Stimulated activated CD4-positive, alpha-beta T cell treated with anti-CD3 and anti-CD28 coated beads, Interleukin-2, amount 100 ng/mL, for 24 hours (primary cell): Measurements from ENCODE around the gene MYOD1.

Source experiments
- DNase-seq, 2 donors: peaks; one replicate each; pipeline ENCODE4 v3.0.0-alpha.2; 2020

The MYOD1 gene

GRCh38 chr11:17719028-17719937 lies at the start of gene MYOD1:
TSS of gene MYOD1 (plus strand) at chr11:17719571. CDS start at chr11:17719783, 212 bp downstream.
- DNase-seq, result no peak

DNA sequence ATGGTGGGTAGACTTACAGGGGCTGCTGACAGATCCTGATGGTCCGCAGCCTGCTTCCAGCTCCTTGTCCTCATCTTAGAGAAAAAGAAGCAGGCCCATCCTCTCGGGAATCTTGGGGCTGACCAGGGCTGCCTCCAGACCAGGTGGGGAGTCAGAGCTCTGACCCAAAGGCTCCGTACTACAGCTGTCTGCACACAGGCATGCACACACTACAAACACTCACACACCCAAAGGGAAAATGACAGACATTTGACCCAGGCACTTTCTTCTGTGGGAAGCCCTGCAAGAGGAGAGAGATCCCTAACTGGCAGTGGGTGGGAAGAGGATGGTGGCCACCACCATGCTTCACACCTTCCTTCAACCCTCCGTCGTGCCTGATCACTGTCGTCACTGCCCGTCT lies 46.9 kb upstream of the MYOD1 start:
- DNase-seq, result no peak

- DNase-seq, result no peak
Observed at GRCh38 chr11:17673951-17674350, 45.4 kb upstream of the MYOD1 start.

DNA sequence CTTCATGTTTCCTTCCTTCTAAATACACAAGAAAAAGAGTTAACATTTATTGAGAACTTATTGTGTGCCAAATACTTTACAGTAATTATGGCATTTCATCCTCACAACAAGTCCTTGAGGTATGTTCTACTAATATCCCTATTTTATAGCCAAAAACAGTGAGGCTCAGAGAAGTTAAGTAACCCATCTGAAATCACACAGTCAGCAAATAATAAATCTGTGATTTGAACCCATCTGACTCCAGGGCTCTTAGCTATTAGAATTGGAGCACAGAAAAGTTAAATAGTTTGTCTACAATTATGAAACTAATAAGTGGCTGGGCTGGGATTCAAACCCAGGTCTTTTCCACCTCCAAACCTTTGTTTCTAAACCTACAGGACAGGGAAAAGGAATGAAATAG lies 36.5 kb upstream of the MYOD1 start:
- DNase-seq, result no peak

- no peak for DNase-seq
Observed at GRCh38 chr11:17683377-17684161, 35.8 kb upstream of the MYOD1 start.

GRCh38 chr11:17684550-17684949 lies 34.8 kb upstream of the MYOD1 start:
- DNase-seq, result no peak

DNA sequence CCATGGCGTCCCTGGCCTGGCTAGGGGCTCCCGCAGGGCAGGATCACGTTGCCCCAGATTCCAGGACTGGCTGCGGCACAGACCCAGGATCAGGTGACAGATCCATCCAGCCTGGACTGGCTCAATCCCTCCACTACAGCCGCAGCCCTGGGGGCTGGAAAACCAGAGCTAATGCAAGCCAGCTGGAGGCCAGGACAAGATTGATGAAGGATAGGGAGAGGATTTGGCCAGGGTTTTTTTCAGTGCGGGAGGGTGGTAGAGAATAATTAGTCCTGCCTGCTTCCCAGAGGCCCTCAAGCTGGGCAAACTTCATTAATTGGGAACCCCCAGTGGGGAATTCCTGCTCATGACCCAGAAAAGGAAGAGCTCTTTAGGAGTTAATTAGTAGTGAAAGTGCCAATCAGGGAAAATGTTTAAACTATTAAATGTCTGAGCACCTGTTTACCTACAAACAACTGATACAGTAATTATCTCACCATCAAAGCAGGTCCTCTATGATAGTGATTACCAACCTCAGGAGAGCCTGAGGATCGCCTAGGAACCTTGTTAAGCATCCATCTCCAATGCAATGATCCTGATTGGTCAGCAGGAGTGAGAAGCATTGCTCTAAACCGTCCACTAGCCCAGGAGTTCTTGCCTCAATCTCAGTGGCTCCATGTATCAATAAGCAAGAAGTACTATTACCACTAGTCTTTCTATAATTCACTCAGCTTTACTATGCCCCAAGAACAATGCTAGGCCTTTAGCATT lies 33.0 kb upstream of the MYOD1 start:
- no peak for DNase-seq

DNA sequence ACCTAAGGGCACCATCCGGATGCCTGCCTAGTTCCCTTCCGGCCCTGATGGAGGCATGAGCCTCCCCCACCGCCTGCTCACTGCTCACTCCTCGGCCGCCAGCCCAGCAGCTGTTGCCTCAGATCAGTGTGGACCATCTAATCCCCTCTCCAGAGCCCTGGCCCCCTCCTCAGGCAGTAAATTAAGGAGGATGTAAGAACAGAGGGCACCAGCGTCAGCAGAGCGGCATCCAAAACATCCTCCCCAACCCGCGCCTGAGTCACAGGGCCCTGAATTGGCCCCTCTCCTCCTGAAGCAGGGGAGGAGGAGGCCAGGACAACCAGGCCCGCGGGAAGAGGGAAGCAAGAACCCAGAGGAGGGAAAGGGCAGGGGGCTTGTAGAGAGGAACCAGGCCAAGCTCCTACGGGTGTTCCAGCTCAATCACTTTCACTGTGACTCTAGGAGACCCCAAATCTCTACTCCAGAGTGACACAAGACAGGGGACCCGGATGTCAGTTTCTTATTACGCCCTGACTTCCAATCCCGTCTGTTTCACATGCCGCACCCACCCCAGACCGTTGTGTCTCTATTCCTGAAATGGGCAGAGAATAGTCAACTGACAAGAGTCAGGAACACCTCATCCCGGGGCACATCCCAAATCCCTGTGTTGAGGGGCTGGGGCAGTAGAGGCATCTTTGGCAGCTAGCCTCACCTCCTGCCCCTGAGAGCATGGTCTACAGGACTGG lies 31.3 kb upstream of the MYOD1 start:
- DNase-seq, result no peak

DNA sequence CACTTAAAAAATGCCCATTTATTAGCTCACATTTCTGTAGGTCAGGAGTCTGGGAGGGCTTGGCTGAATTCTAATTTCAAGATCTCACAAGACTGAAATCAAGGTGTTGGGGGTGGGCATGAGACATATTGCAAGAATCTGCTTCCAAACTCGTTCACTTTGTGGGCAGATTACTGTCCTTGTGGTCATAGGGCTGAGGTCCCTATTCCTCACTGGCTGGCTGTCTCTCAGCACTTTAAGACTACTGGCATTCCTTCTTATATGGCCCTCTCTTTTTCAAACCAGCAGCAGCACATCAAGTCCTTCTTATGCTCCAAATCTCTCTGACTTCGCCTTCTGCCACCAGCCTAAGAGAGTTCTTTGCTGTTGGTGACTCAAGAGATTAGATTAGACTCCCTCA lies 27.8 kb upstream of the MYOD1 start:
- DNase-seq, result no peak

- DNase-seq, result no peak
Observed at GRCh38 chr11:17691976-17692375, 27.4 kb upstream of the MYOD1 start.

GRCh38 chr11:17692931-17693330 lies 26.4 kb upstream of the MYOD1 start:
- DNase-seq, result no peak

DNA sequence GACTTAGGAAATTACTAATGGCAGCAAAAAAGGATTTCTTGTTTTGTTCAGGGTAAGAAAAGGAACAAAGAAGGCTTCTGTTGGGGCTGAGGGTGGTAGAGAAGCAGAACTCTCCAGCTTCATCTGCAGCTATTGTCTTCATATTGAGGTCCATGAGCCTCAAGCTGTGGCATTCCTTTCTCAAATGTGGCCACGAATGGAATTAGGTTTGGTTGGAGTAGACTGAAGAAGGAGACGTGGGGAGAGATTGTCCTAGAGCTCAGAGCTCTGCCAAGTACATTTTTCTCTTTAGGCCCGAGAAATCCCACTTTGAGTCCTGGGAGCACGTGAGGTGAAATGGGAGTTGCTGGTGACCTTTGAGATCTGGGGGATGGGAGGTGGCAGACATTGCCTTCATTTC lies 25.8 kb upstream of the MYOD1 start:
- no peak for DNase-seq

- no peak for DNase-seq
Observed at GRCh38 chr11:17694494-17695110, 24.8 kb upstream of the MYOD1 start.

DNA sequence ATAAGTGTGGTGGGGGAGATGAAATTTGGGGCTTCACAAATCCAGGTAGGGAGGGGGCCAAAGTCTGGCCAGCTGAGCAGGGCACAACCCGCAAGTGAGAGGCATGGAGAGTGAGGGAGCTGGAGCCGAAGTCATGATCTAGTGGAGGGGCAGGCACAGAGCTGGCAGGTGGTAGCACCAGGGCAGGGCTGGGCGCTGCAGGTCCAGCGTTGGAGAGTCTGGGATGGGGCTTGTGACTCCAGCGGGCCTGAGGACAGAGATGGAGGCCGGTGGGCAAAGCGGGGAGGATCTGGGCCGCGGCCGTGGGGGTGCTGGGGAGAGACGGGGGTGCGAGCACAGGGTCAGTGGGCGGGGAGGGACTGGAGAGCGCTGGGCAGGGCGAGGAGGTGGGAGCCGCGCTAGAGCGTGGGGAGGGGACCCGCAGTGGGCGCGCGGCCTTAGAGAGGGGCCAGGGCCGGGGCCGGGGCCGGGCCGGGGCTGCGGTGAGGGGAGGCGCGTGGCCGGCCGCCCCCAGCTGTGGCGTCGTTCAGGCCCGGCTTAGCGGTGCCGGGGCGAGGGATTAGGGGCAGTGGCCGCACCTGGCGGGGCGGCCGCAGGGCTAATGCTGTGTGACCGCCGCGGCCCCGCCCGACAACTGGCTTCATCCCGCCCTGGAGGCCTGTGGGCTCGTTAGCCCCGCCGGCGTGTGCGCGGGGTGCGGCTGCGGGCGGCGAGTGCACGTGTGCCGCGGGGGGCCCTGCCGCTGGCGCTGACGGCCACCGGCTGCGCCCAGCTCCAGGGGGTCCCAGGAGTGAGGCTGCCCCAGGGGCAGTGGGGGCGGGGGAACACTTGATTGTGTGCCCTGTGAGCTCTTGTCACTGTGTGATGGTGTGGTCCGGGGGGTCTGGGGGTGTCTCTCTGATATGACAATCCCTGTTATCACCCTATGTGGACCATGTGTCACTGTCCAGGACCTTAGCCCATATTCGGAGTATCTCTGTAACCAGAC lies 23.6 kb upstream of the MYOD1 start:
- DNase-seq, result no peak

DNA sequence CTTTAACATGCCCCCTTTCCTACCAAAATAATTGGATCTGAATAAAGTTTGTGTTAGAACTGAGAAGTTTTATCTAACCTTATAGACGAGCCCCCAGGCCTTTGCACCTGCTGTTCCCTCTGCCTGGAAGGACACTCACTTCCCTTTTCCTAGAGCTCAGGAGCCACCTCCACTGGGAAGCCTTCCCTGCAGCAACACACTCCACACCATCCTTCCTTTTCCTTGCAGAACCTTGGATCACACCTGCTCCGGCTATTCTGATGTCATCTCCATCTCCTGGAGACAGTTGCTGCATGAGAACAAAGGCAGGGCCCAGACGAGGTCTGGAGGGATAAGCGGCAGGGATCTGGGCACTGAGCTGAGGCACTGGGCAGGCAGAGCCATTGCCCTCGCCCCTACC lies 22.6 kb upstream of the MYOD1 start:
- no peak for DNase-seq

DNA sequence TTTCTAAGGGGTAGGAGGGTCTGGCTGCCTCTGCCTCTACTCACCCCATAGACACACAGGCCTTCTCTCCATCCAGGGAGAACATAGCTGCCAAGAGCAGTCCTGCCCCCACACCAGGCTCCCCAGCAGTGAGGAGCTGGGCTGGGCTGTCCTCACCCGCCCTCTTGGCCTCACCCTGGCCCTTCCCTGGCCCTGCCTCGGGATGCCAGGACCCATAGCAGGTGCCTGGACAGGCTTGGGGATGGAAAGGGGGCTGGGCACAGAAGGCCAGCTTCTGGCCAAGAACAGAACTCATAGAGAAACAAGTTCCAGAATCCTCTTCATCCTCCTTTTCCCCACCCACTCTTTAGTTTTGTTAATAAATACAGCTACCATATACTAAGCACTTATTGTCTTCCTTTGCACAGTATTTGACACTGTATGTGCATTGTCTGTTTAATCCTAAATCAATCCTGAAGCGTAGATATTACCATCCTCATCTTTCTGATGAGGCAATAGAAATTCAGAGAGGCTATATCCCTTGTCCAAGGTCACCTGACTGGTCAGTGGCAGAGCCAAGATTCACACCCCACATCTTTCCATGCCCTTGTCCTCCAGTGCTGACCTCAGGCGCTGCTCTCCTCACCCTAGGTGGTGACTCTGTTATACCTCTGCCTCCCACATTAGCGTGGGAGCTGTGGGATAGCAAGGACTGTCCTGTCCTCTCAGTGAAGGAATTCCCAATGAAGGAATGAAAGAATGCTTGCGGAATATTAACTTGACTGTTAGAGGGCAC lies 22.0 kb upstream of the MYOD1 start:
- no peak for DNase-seq

DNA sequence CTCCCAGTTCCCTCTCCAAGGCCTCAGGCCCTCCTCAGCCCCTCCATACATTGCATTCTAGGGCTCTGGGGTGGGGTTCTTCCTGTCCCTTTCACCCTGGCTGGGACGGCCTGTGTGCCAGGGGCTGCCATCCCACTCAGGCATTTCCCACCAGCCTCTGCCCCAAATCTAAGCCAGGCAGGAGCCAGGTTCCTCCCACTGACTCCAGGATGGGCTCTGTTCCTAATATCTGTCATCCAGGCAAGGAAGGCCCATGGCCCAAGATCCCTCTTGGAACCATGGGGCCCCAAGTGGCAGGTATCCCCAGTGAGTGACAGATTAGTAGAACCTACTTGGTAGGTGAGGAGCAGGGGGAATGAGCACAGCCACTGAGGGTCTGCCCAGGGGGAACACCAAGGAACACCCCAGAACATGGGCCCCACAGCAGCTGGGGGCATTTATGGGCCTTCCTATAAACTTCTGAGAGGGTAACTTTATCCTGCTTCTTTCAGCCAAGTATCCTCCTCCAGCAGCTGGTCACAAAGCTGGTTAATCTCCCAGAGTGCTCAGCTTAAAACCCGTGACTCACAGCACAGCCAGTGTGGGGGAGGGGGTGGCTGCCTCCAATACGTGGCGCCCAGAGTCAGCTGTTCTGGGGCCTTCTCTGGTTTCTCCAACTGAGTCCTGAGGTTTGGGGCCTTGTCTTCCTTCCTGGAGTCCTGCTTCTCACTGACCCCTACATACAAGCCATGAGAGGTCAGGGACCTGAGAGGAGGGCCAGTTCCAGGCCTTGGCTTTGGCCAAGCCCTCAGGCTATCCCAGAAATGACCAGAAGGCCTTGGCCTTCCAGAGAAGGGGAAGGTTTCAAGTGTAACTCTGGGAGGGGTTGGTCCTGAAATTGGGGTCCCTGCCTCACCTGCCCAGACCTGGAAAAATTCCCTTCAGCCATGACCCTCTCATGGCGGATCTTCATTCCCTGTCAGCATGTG lies 19.9 kb upstream of the MYOD1 start:
- no peak for DNase-seq

DNA sequence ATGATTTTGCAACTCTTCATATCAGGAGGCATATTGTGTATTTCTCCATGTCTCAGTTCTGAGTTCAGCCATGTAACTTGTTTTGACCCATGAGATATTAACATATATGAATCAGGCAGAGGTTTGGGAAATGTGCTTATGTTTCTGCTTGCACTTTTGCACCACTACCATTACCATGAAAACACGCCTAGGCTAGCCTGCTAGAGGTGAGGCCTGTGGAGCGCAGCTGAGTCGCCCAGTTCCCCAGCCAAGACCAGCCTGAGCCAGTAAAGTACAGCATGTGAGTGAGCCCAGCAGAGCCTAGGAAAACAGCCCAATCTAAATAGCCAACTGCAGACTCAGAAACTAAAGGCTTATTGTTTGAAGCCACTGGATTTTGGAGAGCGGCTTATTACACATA lies 18.4 kb upstream of the MYOD1 start:
- DNase-seq, result no peak

DNA sequence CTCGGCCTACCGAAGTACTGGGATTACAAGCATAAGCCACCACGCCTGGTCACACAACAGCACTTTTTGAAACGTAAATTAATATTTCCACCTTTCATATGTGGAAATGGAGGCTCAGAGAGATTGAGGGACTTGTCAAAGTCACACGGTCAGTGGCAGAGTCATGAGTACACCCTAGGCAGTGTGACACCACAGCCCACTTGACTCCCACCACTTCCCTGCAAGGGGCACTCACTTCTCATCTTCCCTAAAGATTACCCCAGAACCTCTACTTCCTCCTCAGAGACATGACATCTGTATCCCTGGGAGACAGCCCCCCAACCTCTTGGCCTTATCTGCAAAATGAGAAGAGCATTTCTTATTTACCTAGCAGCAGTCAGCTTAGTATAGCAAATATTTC lies 16.5 kb upstream of the MYOD1 start:
- no peak for DNase-seq
